ENCODE results near the gene KRTAP7-1. TPM values are rescaled to one million over a fixed set of nuclear protein-coding genes. Genes with fewer than 3 reads are reported as not detected.

Gene KRTAP7-1
- total RNA-seq, 1 experiment from 2014 or later, result not detected

DNA sequence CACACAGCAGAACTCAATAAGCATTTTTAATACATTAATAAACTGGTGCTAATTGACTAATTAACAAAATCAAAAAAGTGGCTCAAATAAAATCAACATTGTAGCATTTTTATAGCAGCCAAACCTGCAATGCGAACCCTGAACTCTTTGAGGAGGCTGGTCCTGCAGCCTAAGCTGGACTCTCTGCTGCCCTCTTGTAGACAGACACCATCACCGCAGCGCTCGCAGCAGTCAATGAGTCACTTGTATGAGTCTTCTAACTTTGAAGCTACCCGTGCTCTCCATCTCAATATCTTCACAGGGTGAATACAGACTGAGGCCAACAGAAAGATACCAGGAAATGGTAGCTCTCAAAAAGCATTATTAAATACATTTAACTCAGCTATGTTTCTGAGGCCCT is 9.7 kb upstream of the KRTAP7-1 start:
- Histone ChIP-seq H3K4me1 (ENCODE audit: control insufficient read depth in 1 of 2, insufficient read depth in 2 of 2, low read length in 2 of 2) (no peaks in the 10 kb centered on the region), H3K36me3 (ENCODE audit: control insufficient read depth in 1 of 2, insufficient read depth in 2 of 2, low read length in 2 of 2) (no peaks in the 10 kb centered on the region), H3K9ac (ENCODE audit: low read length) (no peak overlapping the region), H2AFZ (ENCODE audit: low read depth, low read length, poor library complexity, severe bottlenecking) (no peak overlapping the region), H3K27ac (ENCODE audit: low read depth, low read length) (no peak overlapping the region), H3K9me3 (ENCODE audit: control insufficient read depth in 1 of 2, insufficient read depth in 1 of 2, low read depth in 1 of 2, low read length in 2 of 2) (peaks cover 0 to 9% of the 10 kb centered on the region in 2 experiments; a peak in 2 of 4 replicates), H4K20me1 (ENCODE audit: insufficient read depth) (no peaks in the 10 kb centered on the region), H3K27me3 (ENCODE audit: insufficient read depth, low read length) (no peaks in the 10 kb centered on the region), H3K79me2 (ENCODE audit: insufficient read depth, low read length) (no peaks in the 10 kb centered on the region), H3K9me2 (ENCODE audit: insufficient read depth) (no peaks in the 10 kb centered on the region), H3K4me2 (ENCODE audit: low read length) (no peak overlapping the region), H3K4me3 (replicated peaks in 1 of 2; ENCODE audit: low read depth in 1 of 2, low read length in 2 of 2) (no peak overlapping the region)
- ATAC-seq, result peak; percentile 52; the same call in 1 of the 2 replicates
- DNase-seq (ENCODE audit: low read depth, low spot score), result no peak
- intact Hi-C loops (cut with micrococcal nuclease), result no loop called here
- ChIA-PET POLR2A (no interaction called here), RAD21 (ENCODE audit: low non-redundant PET in 1 of 2, low total read pairs in 2 of 2, uncharacterized antibody in 2 of 2, unreplicated experiment in 2 of 2) (no interaction called here), CTCF (no interaction called here)
- BruUV-seq (replicated peaks), result no TSS peak
- no peak for TF ChIP-seq EZH2 (IDR thresholded peaks at IDR 0.05)
- no peak for TF ChIP-seq JUND (IDR thresholded peaks at IDR 0.05)
- TF ChIP-seq, protein P1, sequence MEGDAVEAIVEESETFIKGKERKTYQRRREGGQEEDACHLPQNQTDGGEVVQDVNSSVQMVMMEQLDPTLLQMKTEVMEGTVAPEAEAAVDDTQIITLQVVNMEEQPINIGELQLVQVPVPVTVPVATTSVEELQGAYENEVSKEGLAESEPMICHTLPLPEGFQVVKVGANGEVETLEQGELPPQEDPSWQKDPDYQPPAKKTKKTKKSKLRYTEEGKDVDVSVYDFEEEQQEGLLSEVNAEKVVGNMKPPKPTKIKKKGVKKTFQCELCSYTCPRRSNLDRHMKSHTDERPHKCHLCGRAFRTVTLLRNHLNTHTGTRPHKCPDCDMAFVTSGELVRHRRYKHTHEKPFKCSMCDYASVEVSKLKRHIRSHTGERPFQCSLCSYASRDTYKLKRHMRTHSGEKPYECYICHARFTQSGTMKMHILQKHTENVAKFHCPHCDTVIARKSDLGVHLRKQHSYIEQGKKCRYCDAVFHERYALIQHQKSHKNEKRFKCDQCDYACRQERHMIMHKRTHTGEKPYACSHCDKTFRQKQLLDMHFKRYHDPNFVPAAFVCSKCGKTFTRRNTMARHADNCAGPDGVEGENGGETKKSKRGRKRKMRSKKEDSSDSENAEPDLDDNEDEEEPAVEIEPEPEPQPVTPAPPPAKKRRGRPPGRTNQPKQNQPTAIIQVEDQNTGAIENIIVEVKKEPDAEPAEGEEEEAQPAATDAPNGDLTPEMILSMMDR (IDR thresholded peaks at IDR 0.05 in 2 of 3, conservative IDR thresholded peaks at IDR 0.05 in 1 of 3; ENCODE audit: borderline replicate concordance in 1 of 3, insufficient read depth in 1 of 3, low read depth in 2 of 3, low read length in 2 of 3), result peak in 2 of 3 experiments; percentile 31 to 45; a peak in 3 of 6 replicates
- no peak for TF ChIP-seq SRF (IDR thresholded peaks at IDR 0.05; ENCODE audit: low read depth)
- peak; percentile 19 for TF ChIP-seq TCF7L2 (IDR thresholded peaks at IDR 0.05; ENCODE audit: borderline replicate concordance, extremely low read depth, insufficient read depth, insufficient read length)
- no peak for TF ChIP-seq YY1 (IDR thresholded peaks at IDR 0.05; ENCODE audit: extremely low read depth, insufficient replicate concordance, low read depth, low read length)

DNA sequence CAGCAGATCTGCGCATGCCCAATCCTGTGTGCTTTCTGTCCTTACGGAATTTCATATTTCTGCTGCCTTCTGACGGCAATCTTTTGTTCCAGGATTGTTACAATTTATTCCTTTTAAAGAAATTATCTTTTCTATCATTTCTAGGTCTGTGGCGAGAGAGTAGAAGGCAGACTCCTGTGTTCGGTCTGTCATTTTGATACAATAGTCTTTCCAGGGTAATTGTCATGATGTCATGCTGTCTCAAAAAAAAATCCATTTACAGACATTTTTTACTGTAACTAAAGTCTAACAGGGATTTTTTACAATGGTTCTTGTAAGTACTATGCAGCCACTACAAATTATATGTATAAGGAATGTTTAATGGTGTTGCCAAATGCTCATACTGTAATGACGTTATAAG is 9.0 kb upstream of the KRTAP7-1 start:
- DNase-seq (ENCODE audit: low read depth, low spot score) (no peak), ATAC-seq (no peak)
- Histone ChIP-seq H3K27ac (ENCODE audit: low read depth, low read length) (no peak overlapping the region), H3K4me2 (ENCODE audit: low read length) (no peak overlapping the region), H4K20me1 (ENCODE audit: insufficient read depth) (no peaks in the 10 kb centered on the region), H3K79me2 (ENCODE audit: insufficient read depth, low read length) (no peaks in the 10 kb centered on the region), H3K27me3 (ENCODE audit: insufficient read depth, low read length) (no peaks in the 10 kb centered on the region), H3K9me3 (ENCODE audit: control insufficient read depth in 1 of 2, insufficient read depth in 1 of 2, low read depth in 1 of 2, low read length in 2 of 2) (peaks cover 0 to 9% of the 10 kb centered on the region in 2 experiments; a peak in 2 of 4 replicates), H3K9ac (ENCODE audit: low read length) (no peak overlapping the region), H3K4me1 (ENCODE audit: control insufficient read depth in 1 of 2, insufficient read depth in 2 of 2, low read length in 2 of 2) (no peaks in the 10 kb centered on the region), H3K36me3 (ENCODE audit: control insufficient read depth in 1 of 2, insufficient read depth in 2 of 2, low read length in 2 of 2) (no peaks in the 10 kb centered on the region), H2AFZ (ENCODE audit: low read depth, low read length, poor library complexity, severe bottlenecking) (no peak overlapping the region), H3K4me3 (replicated peaks in 1 of 2; ENCODE audit: low read depth in 1 of 2, low read length in 2 of 2) (no peak overlapping the region), H3K9me2 (ENCODE audit: insufficient read depth) (no peaks in the 10 kb centered on the region)
- CTCF ChIA-PET, result no interaction called here
- TF ChIP-seq EZH2 (IDR thresholded peaks at IDR 0.05) (no peak), ZFX (IDR thresholded peaks at IDR 0.05) (no peak), POLR2A (IDR thresholded peaks at IDR 0.05; ENCODE audit: borderline replicate concordance, extremely low read depth, insufficient read depth, insufficient read length) (no peak), ZNF274 (IDR thresholded peaks at IDR 0.05; ENCODE audit: low read depth, low read length) (no peak), POLR2AphosphoS5 (IDR thresholded peaks at IDR 0.05; ENCODE audit: low read depth, low read length) (no peak), SIN3A (IDR thresholded peaks at IDR 0.05; ENCODE audit: low read depth) (no peak), JUND (IDR thresholded peaks at IDR 0.05) (no peak), ELF1 (IDR thresholded peaks at IDR 0.05; ENCODE audit: borderline replicate concordance, low read depth) (no peak), FOSL1 (IDR thresholded peaks at IDR 0.05; ENCODE audit: low read depth) (no peak), YY1 (IDR thresholded peaks at IDR 0.05; ENCODE audit: extremely low read depth, insufficient replicate concordance, low read depth, low read length) (no peak)
- TF ChIP-seq, protein P2, sequence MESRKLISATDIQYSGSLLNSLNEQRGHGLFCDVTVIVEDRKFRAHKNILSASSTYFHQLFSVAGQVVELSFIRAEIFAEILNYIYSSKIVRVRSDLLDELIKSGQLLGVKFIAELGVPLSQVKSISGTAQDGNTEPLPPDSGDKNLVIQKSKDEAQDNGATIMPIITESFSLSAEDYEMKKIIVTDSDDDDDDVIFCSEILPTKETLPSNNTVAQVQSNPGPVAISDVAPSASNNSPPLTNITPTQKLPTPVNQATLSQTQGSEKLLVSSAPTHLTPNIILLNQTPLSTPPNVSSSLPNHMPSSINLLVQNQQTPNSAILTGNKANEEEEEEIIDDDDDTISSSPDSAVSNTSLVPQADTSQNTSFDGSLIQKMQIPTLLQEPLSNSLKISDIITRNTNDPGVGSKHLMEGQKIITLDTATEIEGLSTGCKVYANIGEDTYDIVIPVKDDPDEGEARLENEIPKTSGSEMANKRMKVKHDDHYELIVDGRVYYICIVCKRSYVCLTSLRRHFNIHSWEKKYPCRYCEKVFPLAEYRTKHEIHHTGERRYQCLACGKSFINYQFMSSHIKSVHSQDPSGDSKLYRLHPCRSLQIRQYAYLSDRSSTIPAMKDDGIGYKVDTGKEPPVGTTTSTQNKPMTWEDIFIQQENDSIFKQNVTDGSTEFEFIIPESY (IDR thresholded peaks at IDR 0.05; ENCODE audit: extremely low read depth, insufficient replicate concordance, low read length), result no peak
- TF ChIP-seq, protein P1 (IDR thresholded peaks at IDR 0.05 in 2 of 3, conservative IDR thresholded peaks at IDR 0.05 in 1 of 3; ENCODE audit: borderline replicate concordance in 1 of 3, insufficient read depth in 1 of 3, low read depth in 2 of 3, low read length in 2 of 3), result no peak
- intact Hi-C loops (cut with micrococcal nuclease), result no loop called here
- RAD21 ChIA-PET (ENCODE audit: low non-redundant PET in 1 of 2, low total read pairs in 2 of 2, uncharacterized antibody in 2 of 2, unreplicated experiment in 2 of 2), result no interaction called here
- POLR2A ChIA-PET, result no interaction called here
- BruUV-seq (replicated peaks), result no TSS peak

Data from HCT116 (cell line).